Lung (tissue), 12 donors: ENCODE data around the gene CACNA1E. TPM values are rescaled to one million over a fixed set of nuclear protein-coding genes. Genes with fewer than 3 reads are reported as not detected.

Source experiments
- ATAC-seq: fragments of 200-7000 bp; cut with Tn5 transposase; one replicate; pipeline ENCODE4 v1.9.1; 2020; ENCODE audit warnings: moderate number of reproducible peaks; ENCODE audit not compliant: insufficient read depth, low FRiP score
- DNase-seq, 3 donors: peaks; one replicate each; pipeline ENCODE4 v3.0.0-alpha.2; 2013 to 2017
- H3K27ac ChIP-seq, 2 donors: one replicate each; pipeline ENCODE4 v1.5.1; 2013; ENCODE audit warnings: mild to moderate bottlenecking in 2 of 2, moderate library complexity in 2 of 2, control low read depth in 1 of 2, inconsistent platforms in 1 of 2, low read depth in 1 of 2, low read length in 1 of 2
- H3K27me3 ChIP-seq, 3 donors: one replicate each; pipeline ENCODE4 v1.5.1; 2013; ENCODE audit warnings: low read length in 2 of 3; ENCODE audit not compliant: control insufficient read depth in 3 of 3, insufficient read depth in 3 of 3
- H3K36me3 ChIP-seq, 4 donors: one replicate each; pipeline ENCODE4 v1.5.1; 2013; ENCODE audit warnings: low read length in 4 of 4, mild to moderate bottlenecking in 1 of 4, moderate library complexity in 1 of 4; ENCODE audit not compliant: control insufficient read depth in 4 of 4, insufficient read depth in 4 of 4
- H3K4me1 ChIP-seq, 5 donors: one replicate each; pipeline ENCODE4 v1.5.1; 2013; ENCODE audit warnings: low read length in 5 of 5, mild to moderate bottlenecking in 2 of 5, moderate library complexity in 1 of 5; ENCODE audit not compliant: control insufficient read depth in 5 of 5, insufficient read depth in 5 of 5
- H3K4me3 ChIP-seq: one replicate; pipeline ENCODE4 v1.5.1; 2013; ENCODE audit warnings: mild to moderate bottlenecking, control low read depth, moderate library complexity
- H3K9ac ChIP-seq, 2 donors: one replicate each; pipeline ENCODE4 v1.5.1; 2013; ENCODE audit warnings: low read length in 2 of 2, control low read depth in 1 of 2; ENCODE audit not compliant: insufficient read depth in 1 of 2
- H3K9me3 ChIP-seq, 4 donors: one replicate each; pipeline ENCODE4 v1.5.1; 2013; ENCODE audit warnings: low read length in 3 of 4, mild to moderate bottlenecking in 1 of 4, moderate library complexity in 1 of 4; ENCODE audit not compliant: control insufficient read depth in 4 of 4, insufficient read depth in 3 of 4
- CTCF ChIP-seq: IDR thresholded peaks from 2 replicates; pipeline ENCODE4 v1.5.1; 2012; ENCODE audit warnings: mild to moderate bottlenecking; ENCODE audit errors: control extremely low read depth, extremely low read depth
- WGBS, 2 donors: extraction: QIAGEN DNeasy Blood & Tissue Kit; methylation state at CpG; one replicate each; pipeline ENCODE4 v1.1.7; 2013; 5-methylcytosine and 5-hydroxymethylcytosine counted together
- polyA plus RNA-seq, 2 donors: library from polyadenylated mRNA; stranded (reverse); fragments of 200-250 nt; gene quantifications; one replicate each; pipeline ENCODE4 v1.2.1, GENCODE V29; 2013
- total RNA-seq, 2 donors: library from RNA; depleted of rRNA in 1 of 2; stranded (reverse); fragments of >200 nt in 1 of 2; gene quantifications; one replicate each; pipeline ENCODE4 v1.2.1, GENCODE V29; 2014 to 2021
- donor health status: control.
- donor health status: control.
- donor health status: Bipolar disorder and iron deficiency.
- donor health status: healthy.
- donor health status: DM: yes; HTN: yes; CAD: no.

CACNA1E gene
- total and polyA plus RNA-seq, 4 donors: 0.02 to 1.4 (median 0.80) TPM

GRCh38 chr1:181551249-181551648, 67.9 kb downstream of the CACNA1E start:
- DNase-seq (peak; percentile 95 to 98 (median 97)), ATAC-seq (no peak)
- no peak overlapping the region for H3K27ac ChIP-seq

GRCh38 chr1:181551754-181552153, 68.4 kb downstream of the CACNA1E start:
- ATAC-seq: no peak
- 77 to 78% methylated on average over 3 of the region's 3 CpGs for WGBS, 2 donors
- H3K9me3 ChIP-seq: no peaks in the 10 kb centered on the region

More at GRCh38 chr1:181551249-181551648, 67.9 kb downstream of the CACNA1E start:
- WGBS, 2 donors: 37 to 39% methylated on average over 6 of the region's 6 CpGs
- Histone ChIP-seq H3K36me3 (no peaks in the 10 kb centered on the region), H3K4me3 (no peak overlapping the region), H3K27me3 (no peaks in the 10 kb centered on the region), H3K9ac (no peak overlapping the region), H3K4me1 (peaks cover 0 to 20% (median 0%) of the 10 kb centered on the region in 5 donors), H3K9me3 (no peaks in the 10 kb centered on the region)
- TF ChIP-seq CTCF: no peak

GRCh38 chr1:181554465-181554864, 71.1 kb downstream of the CACNA1E start:
- no peak for ATAC-seq
- whole genome bisulfite sequencing, 2 donors: 60 to 76% methylated on average over 4 of the region's 4 CpGs

More at GRCh38 chr1:181551754-181552153, 68.4 kb downstream of the CACNA1E start:
- Histone ChIP-seq H3K27me3 (no peaks in the 10 kb centered on the region), H3K4me1 (peaks cover 0 to 22% (median 0%) of the 10 kb centered on the region in 5 donors), H3K9ac (no peak overlapping the region), H3K36me3 (no peaks in the 10 kb centered on the region), H3K4me3 (no peak overlapping the region), H3K27ac (no peak overlapping the region)
- DNase-seq: no peak
- no peak for TF ChIP-seq CTCF

More at GRCh38 chr1:181554465-181554864, 71.1 kb downstream of the CACNA1E start:
- Histone ChIP-seq H3K27me3 (no peaks in the 10 kb centered on the region), H3K9me3 (no peaks in the 10 kb centered on the region), H3K9ac (no peak overlapping the region), H3K36me3 (no peaks in the 10 kb centered on the region), H3K4me1 (peaks cover 0 to 36% (median 0%) of the 10 kb centered on the region in 5 donors), H3K27ac (no peak overlapping the region), H3K4me3 (no peak overlapping the region)
- no peak for DNase-seq
- TF ChIP-seq CTCF: no peak
